ENCODE data around the gene CLPSL1.

DNA sequence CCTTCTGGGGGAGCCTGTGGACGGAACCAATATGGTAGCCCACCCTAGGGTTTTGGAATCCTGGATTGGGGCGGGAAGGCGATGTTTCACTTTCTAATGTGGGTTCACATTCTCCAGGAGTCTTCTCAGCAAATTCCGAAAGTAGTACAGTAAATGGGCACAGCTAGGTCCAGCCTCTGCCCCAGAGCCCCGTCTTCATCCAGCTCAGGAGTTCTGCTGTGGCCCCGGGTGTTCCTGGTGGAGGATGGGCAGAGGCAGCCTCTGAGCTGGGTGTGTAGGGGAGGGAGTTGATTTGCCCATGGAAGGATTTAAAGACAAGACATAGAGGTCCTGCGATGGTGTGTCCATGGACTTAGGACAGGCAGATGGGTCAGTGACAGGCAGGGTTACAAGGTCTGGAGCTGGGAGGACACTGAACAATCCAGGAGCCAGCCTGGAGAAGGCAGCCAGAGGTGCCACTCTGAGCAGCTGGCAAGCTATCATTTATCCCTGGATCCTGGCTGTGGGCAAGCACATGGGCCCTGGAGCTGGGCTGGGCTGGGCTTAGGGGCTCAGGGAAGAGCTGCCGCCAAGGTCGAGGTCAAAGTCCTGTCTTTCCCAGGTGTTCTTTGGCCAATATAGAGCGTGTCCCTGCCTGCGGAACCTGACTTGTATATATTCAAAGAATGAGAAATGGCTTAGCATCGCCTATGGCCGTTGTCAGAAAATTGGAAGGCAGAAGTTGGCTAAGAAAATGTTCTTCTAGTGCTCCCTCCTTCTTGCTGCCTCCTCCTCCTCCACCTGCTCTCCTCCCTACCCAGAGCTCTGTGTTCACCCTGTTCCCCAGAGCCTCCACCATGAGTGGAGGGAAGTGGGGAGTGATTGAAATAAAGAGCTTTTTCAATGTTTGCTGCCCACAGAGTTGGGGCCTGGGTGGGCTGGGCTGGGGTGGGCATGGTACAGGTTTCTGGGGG lies 6.7 kb downstream of the CLPSL1 start:
- TF ChIP-seq POLR2AphosphoS5 (IDR thresholded peaks at IDR 0.05) (no peak), POLR2A (IDR thresholded peaks at IDR 0.05) (no peak), EP300 (IDR thresholded peaks at IDR 0.05) (no peak)
- TF ChIP-seq, protein P1, sequence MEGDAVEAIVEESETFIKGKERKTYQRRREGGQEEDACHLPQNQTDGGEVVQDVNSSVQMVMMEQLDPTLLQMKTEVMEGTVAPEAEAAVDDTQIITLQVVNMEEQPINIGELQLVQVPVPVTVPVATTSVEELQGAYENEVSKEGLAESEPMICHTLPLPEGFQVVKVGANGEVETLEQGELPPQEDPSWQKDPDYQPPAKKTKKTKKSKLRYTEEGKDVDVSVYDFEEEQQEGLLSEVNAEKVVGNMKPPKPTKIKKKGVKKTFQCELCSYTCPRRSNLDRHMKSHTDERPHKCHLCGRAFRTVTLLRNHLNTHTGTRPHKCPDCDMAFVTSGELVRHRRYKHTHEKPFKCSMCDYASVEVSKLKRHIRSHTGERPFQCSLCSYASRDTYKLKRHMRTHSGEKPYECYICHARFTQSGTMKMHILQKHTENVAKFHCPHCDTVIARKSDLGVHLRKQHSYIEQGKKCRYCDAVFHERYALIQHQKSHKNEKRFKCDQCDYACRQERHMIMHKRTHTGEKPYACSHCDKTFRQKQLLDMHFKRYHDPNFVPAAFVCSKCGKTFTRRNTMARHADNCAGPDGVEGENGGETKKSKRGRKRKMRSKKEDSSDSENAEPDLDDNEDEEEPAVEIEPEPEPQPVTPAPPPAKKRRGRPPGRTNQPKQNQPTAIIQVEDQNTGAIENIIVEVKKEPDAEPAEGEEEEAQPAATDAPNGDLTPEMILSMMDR (IDR thresholded peaks at IDR 0.05) = no peak

Measured in stomach (tissue), 4 donors.